Measurements from ENCODE around the gene ICA1. TPM values are rescaled to one million over a fixed set of nuclear protein-coding genes. Genes with fewer than 3 reads are reported as not detected.

ICA1 gene
- total RNA-seq, 1 donor from 2014 or later: 13.1 TPM

DNA sequence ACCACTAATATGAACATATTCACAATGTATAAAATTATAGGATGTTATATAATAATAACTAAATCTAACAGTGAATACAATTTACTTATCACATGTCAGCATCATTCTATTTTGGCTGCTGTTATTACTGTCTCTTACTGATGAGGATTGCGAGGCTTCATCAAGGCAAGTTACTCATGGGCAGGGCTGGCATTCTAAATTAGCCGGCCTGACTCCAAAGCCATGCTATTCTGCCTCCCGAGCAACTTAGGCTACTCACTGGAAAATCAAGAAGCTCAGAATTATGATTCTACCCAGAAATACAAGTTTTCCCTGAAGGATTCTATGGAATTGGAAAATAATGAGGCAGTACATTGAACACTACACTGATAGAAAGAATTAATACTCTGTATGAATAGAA is 101.7 kb downstream of the ICA1 start:
- H3K27me3 ChIP-seq: no peaks in the 10 kb centered on the region
- H3K9me3 ChIP-seq (ENCODE audit: low read depth): no peaks in the 10 kb centered on the region
- peaks cover 6% of the 10 kb centered on the region for H3K27me3 Mint-ChIP-seq (ENCODE audit: insufficient read depth, low read depth)

DNA sequence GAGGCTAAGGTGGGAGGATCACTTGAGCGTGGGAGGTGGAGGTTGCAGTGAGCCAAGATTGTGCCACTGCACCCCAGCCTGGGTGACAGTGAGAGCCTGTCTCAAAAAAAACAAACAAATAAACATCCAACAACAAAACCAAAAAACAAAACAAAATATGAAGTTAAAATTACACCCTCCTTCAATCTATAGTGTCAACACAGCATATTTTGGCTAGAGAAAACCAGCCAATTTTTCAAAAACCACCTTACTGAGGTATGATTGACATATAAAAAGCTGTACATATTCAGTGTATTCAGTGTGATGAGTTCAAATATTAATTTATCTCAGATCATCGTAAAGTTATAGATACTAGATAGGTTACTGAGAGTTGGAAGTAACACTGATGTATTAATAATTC is 102.4 kb downstream of the ICA1 start:
- Histone ChIP-seq H3K9me3 (ENCODE audit: low read depth) (no peaks in the 10 kb centered on the region), H3K4me3 (no peak overlapping the region), H3K36me3 (no peaks in the 10 kb centered on the region), H4K20me1 (ENCODE audit: low read depth) (no peaks in the 10 kb centered on the region), H3K27ac (no peak overlapping the region), H3K27me3 (no peaks in the 10 kb centered on the region), H3K4me1 (peaks cover 15% of the 10 kb centered on the region), H3F3A (ENCODE audit: low read depth) (no peaks in the 10 kb centered on the region), H3K79me2 (ENCODE audit: low read depth) (no peaks in the 10 kb centered on the region), H2AFZ (replicated peaks) (no peak overlapping the region), H3K4me2 (no peak overlapping the region), H3K9ac (no peak overlapping the region)
- Mint-ChIP-seq H3K36me3 (peaks cover 3% of the 10 kb centered on the region), H3K4me1 (peaks cover 15% of the 10 kb centered on the region), H3K9me3 (no peaks in the 10 kb centered on the region), H3K27me3 (ENCODE audit: insufficient read depth, low read depth) (peaks cover 6% of the 10 kb centered on the region), H3K4me3 (no peak overlapping the region), H3K27ac (no peak overlapping the region)
- TF ChIP-seq EZH2 (IDR thresholded peaks at IDR 0.05) (no peak), EZH2phosphoT487 (IDR thresholded peaks at IDR 0.05) (no peak)
- TF ChIP-seq, protein P1, sequence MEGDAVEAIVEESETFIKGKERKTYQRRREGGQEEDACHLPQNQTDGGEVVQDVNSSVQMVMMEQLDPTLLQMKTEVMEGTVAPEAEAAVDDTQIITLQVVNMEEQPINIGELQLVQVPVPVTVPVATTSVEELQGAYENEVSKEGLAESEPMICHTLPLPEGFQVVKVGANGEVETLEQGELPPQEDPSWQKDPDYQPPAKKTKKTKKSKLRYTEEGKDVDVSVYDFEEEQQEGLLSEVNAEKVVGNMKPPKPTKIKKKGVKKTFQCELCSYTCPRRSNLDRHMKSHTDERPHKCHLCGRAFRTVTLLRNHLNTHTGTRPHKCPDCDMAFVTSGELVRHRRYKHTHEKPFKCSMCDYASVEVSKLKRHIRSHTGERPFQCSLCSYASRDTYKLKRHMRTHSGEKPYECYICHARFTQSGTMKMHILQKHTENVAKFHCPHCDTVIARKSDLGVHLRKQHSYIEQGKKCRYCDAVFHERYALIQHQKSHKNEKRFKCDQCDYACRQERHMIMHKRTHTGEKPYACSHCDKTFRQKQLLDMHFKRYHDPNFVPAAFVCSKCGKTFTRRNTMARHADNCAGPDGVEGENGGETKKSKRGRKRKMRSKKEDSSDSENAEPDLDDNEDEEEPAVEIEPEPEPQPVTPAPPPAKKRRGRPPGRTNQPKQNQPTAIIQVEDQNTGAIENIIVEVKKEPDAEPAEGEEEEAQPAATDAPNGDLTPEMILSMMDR (IDR thresholded peaks at IDR 0.05): no peak
- no peak for DNase-seq (ENCODE audit: low spot score)

More for the DNA sequence above, 101.7 kb downstream of the ICA1 start:
- Histone ChIP-seq H3K36me3 (no peaks in the 10 kb centered on the region), H4K20me1 (ENCODE audit: low read depth) (no peaks in the 10 kb centered on the region), H3K4me1 (peaks cover 15% of the 10 kb centered on the region), H2AFZ (replicated peaks) (no peak overlapping the region), H3K79me2 (ENCODE audit: low read depth) (no peaks in the 10 kb centered on the region), H3K4me3 (no peak overlapping the region), H3K4me2 (no peak overlapping the region), H3K9ac (no peak overlapping the region), H3F3A (ENCODE audit: low read depth) (no peaks in the 10 kb centered on the region), H3K27ac (no peak overlapping the region)
- H3K4me1 Mint-ChIP-seq: peaks cover 15% of the 10 kb centered on the region
- no peak overlapping the region for H3K27ac Mint-ChIP-seq
- H3K9me3 Mint-ChIP-seq: no peaks in the 10 kb centered on the region
- H3K36me3 Mint-ChIP-seq: peaks cover 3% of the 10 kb centered on the region
- TF ChIP-seq EZH2phosphoT487 (IDR thresholded peaks at IDR 0.05) (no peak), EZH2 (IDR thresholded peaks at IDR 0.05) (no peak)
- TF ChIP-seq, protein P1 (IDR thresholded peaks at IDR 0.05): no peak
- no peak overlapping the region for H3K4me3 Mint-ChIP-seq
- no peak for DNase-seq (ENCODE audit: low spot score)

DNA sequence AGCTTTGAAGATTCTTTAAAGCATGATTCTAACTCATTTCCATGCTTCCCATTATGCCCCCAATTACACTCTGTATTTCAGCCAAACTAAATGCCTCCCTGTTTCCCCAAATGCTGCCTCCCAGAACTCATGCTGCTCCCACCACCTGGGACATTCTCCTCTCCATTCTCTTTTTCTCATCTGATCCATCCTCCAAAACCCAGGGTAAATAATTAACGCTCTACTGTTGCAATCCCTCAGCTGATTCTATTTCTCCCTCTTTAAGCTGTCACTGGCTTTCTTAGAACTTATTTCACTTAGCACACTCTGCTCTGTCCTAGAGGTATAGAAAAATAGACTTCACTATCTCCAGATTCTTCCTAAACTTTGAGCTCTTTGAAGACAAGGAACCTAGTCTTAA is 104.7 kb downstream of the ICA1 start:
- no peaks in the 10 kb centered on the region for H3K9me3 Mint-ChIP-seq
- no peaks in the 10 kb centered on the region for H3K9me3 ChIP-seq (ENCODE audit: low read depth)
- no peaks in the 10 kb centered on the region for H3K36me3 Mint-ChIP-seq
- H3K27ac ChIP-seq: no peak overlapping the region
- no peaks in the 10 kb centered on the region for H3F3A ChIP-seq (ENCODE audit: low read depth)
- no peaks in the 10 kb centered on the region for H4K20me1 ChIP-seq (ENCODE audit: low read depth)
- no peak for DNase-seq (ENCODE audit: low spot score)
- no peaks in the 10 kb centered on the region for H3K36me3 ChIP-seq
- H3K27me3 Mint-ChIP-seq (ENCODE audit: insufficient read depth, low read depth): peaks cover 7% of the 10 kb centered on the region
- H3K27ac Mint-ChIP-seq: no peak overlapping the region
- H2AFZ ChIP-seq (replicated peaks): no peak overlapping the region
- peaks cover 15% of the 10 kb centered on the region for H3K4me1 Mint-ChIP-seq
- peaks cover 15% of the 10 kb centered on the region for H3K4me1 ChIP-seq
- H3K9ac ChIP-seq: no peak overlapping the region
- no peaks in the 10 kb centered on the region for H3K79me2 ChIP-seq (ENCODE audit: low read depth)
- H3K4me2 ChIP-seq: no peak overlapping the region
- no peak overlapping the region for H3K4me3 ChIP-seq
- no peaks in the 10 kb centered on the region for H3K27me3 ChIP-seq
- H3K4me3 Mint-ChIP-seq: no peak overlapping the region
- TF ChIP-seq EZH2phosphoT487 (IDR thresholded peaks at IDR 0.05): no peak
- TF ChIP-seq, protein P1 (IDR thresholded peaks at IDR 0.05): no peak
- TF ChIP-seq EZH2 (IDR thresholded peaks at IDR 0.05): no peak

Measured in neural progenitor cell (in vitro differentiated cells).